Iris pigment epithelial cell (primary cell): ENCODE results near the gene COA7.

ENCODE experiments used
- DNase-seq: peaks from one replicate; pipeline ENCODE4 v3.0.0-alpha.2; 2011; ENCODE audit warnings: low read depth

COA7 gene

GRCh38 chr1:52635321-52636089 is 62.6 kb downstream of the COA7 start:
- no peak for DNase-seq
